T-helper 2 cell treated with Interferon-gamma antibody and Interleukin-4, amounts not matched to agents 100 ng/mL and 5 ng/mL, for 36 hours (primary cell): ENCODE measurements around the gene QRFPR. TPM values are rescaled to one million over a fixed set of nuclear protein-coding genes. Genes with fewer than 3 reads are reported as not detected.

ENCODE experiments used
- total RNA-seq: library from RNA; stranded (reverse); gene quantifications from 2 replicates; pipeline ENCODE4 v1.2.3, GENCODE V29; 2022

QRFPR gene
- total RNA-seq, 1 donor from 2014 or later, result not detected

Other genes starting within 250 kb of the QRFPR start
- gene TNIP3, start 216.7 kb downstream of the QRFPR start, total RNA-seq, result 0.34 and 0.93 TPM in 2 replicates